ENCODE results near the gene ROR1. TPM values are rescaled to one million over a fixed set of nuclear protein-coding genes. Genes with fewer than 3 reads are reported as not detected.

Gene ROR1
- total RNA-seq, 4 donors from 2014 or later = 10.6 to 21.7 (median 15.1) TPM

DNA sequence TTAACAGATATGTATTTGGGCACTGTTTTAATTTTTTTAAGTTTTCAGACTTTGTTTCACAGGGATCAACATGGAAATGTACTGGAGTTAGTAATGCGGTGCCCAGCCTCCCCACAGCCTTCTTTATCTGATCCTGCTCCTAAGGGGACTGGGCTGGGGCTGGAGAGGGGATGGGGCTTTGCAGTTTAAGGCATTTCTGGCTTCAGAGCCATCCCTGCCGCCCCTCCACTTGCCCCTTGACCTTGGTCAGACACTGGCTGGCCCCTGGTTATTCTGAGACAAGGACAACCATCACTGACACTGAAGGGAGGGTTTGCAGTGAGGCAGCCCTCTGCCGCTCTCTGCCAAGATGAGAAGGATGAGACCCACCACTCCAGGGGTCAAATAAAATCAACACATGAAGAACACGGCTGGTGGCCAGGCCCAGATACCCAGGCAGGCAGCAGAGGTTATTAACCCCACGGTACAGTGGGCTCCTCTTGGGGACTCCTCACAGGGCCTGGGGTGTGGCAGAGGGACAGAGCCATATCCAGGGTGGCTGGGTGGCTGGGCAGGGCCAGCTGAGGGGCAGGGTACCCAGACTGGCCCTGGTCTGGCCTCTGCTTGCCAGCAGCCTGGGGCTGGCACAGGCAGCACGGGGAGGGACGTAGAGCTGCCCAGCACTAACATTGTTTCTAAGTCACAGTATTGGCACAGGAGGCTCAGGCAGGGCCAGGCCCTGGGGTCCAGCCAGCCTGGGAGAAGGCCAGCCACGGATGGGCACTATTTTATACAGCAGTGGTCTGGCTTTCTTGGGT, 422.5 kb downstream of the ROR1 start:
- H3K27ac ChIP-seq = no peak overlapping the region
- no peaks in the 10 kb centered on the region for H3K27me3 ChIP-seq
- no peak for TF ChIP-seq EP300 (IDR thresholded peaks at IDR 0.05)
- no peak for TF ChIP-seq POLR2AphosphoS5 (IDR thresholded peaks at IDR 0.05)
- TF ChIP-seq CTCF (IDR thresholded peaks at IDR 0.05) = no peak
- TF ChIP-seq POLR2A (IDR thresholded peaks at IDR 0.05) = no peak
- no peak overlapping the region for H3K4me3 ChIP-seq
- no peak for DNase-seq (ENCODE audit: low spot score in 2 of 2)
- H3K9me3 ChIP-seq = no peaks in the 10 kb centered on the region
- no peaks in the 10 kb centered on the region for H3K4me1 ChIP-seq
- H3K36me3 ChIP-seq = no peaks in the 10 kb centered on the region
- 76% methylated on average over 5 of the region's 8 CpGs for WGBS

GRCh38 chr1:64197076-64197475, 423.3 kb downstream of the ROR1 start:
- no peak for DNase-seq (ENCODE audit: low spot score in 2 of 2)
- Histone ChIP-seq H3K4me3 (no peak overlapping the region), H3K9me3 (no peaks in the 10 kb centered on the region), H3K4me1 (no peaks in the 10 kb centered on the region), H3K27me3 (no peaks in the 10 kb centered on the region), H3K36me3 (no peaks in the 10 kb centered on the region), H3K27ac (no peak overlapping the region)
- WGBS = 57% methylated on average over 3 of the region's 3 CpGs
- TF ChIP-seq EP300 (IDR thresholded peaks at IDR 0.05) (no peak), POLR2A (IDR thresholded peaks at IDR 0.05) (no peak), POLR2AphosphoS5 (IDR thresholded peaks at IDR 0.05) (no peak), CTCF (IDR thresholded peaks at IDR 0.05) (no peak)

GRCh38 chr1:64199154-64199553, 425.3 kb downstream of the ROR1 start:
- no peaks in the 10 kb centered on the region for H3K9me3 ChIP-seq
- H3K27ac ChIP-seq = no peak overlapping the region
- TF ChIP-seq POLR2AphosphoS5 (IDR thresholded peaks at IDR 0.05) = no peak
- TF ChIP-seq CTCF (IDR thresholded peaks at IDR 0.05) = no peak
- TF ChIP-seq EP300 (IDR thresholded peaks at IDR 0.05) = no peak
- TF ChIP-seq POLR2A (IDR thresholded peaks at IDR 0.05) = no peak
- H3K4me3 ChIP-seq = no peak overlapping the region
- H3K4me1 ChIP-seq = no peaks in the 10 kb centered on the region
- DNase-seq (ENCODE audit: low spot score in 2 of 2) = no peak
- no peaks in the 10 kb centered on the region for H3K27me3 ChIP-seq
- WGBS = 56% methylated on average over 2 of the region's 2 CpGs
- H3K36me3 ChIP-seq = no peaks in the 10 kb centered on the region

GRCh38 chr1:64200064-64200463, 426.2 kb downstream of the ROR1 start:
- Histone ChIP-seq H3K4me3 (no peak overlapping the region), H3K36me3 (no peaks in the 10 kb centered on the region), H3K27ac (no peak overlapping the region), H3K4me1 (no peaks in the 10 kb centered on the region), H3K27me3 (no peaks in the 10 kb centered on the region), H3K9me3 (no peaks in the 10 kb centered on the region)
- 89% methylated on average over 1 of the region's 1 CpG for WGBS
- DNase-seq (ENCODE audit: low spot score in 2 of 2) = no peak
- TF ChIP-seq POLR2A (IDR thresholded peaks at IDR 0.05) (no peak), POLR2AphosphoS5 (IDR thresholded peaks at IDR 0.05) (no peak), CTCF (IDR thresholded peaks at IDR 0.05) (no peak), EP300 (IDR thresholded peaks at IDR 0.05) (no peak)

GRCh38 chr1:64203420-64203819, 429.6 kb downstream of the ROR1 start, which contains the start of gene UBE2U:
UBE2U (plus strand) TSS chr1:64203623; CDS start chr1:64204051, 428 bp downstream.
- no peaks in the 10 kb centered on the region for H3K4me1 ChIP-seq
- no peaks in the 10 kb centered on the region for H3K27me3 ChIP-seq
- WGBS = 94% methylated on average over 23 of the region's 23 CpGs
- TF ChIP-seq CTCF (IDR thresholded peaks at IDR 0.05) (no peak), POLR2AphosphoS5 (IDR thresholded peaks at IDR 0.05) (no peak), POLR2A (IDR thresholded peaks at IDR 0.05) (no peak), EP300 (IDR thresholded peaks at IDR 0.05) (no peak)
- H3K4me3 ChIP-seq = no peak within 1 kb of the TSS
- H3K9me3 ChIP-seq = no peaks in the 10 kb centered on the region
- H3K36me3 ChIP-seq = no peaks in the 10 kb centered on the region
- no peak within 1 kb of the TSS for H3K27ac ChIP-seq
- DNase-seq (ENCODE audit: low spot score in 2 of 2) = no peak

Measured in suprapubic skin (tissue), 4 donors.